Colonic mucosa (tissue), 4 donors: ENCODE measurements around the gene WNT5A. TPM values are rescaled to one million over a fixed set of nuclear protein-coding genes. Genes with fewer than 3 reads are reported as not detected.
A peak's percentile ranks its signal among the peaks of the same experiment; 100 is the strongest.
"Not testable (repeated sequence)": the region's sequence is repeated elsewhere in the genome, so short reads cannot be mapped to it uniquely, and the experiment has no call there.

Experiments
- DNase-seq: peaks from one replicate; pipeline ENCODE4 v3.0.0-alpha.2; 2020
- H3K27ac ChIP-seq: fragments of 200-600 bp; one replicate; pipeline ENCODE4 v1.8.0; 2021
- H3K27me3 ChIP-seq: fragments of 200-600 bp; one replicate; pipeline ENCODE4 v1.8.0; 2021
- H3K36me3 ChIP-seq: fragments of 200-600 bp; one replicate; pipeline ENCODE4 v1.8.0; 2021
- H3K4me1 ChIP-seq: fragments of 200-600 bp; one replicate; pipeline ENCODE4 v1.8.0; 2021; ENCODE audit warnings: mild to moderate bottlenecking
- H3K4me3 ChIP-seq: fragments of 200-600 bp; one replicate; pipeline ENCODE4 v1.8.0; 2021
- H3K9ac ChIP-seq, 2 donors: one replicate each; pipeline ENCODE4 v1.7.0; 2013; ENCODE audit warnings: control low read depth in 2 of 2, low read depth in 2 of 2, low read length in 2 of 2
- H3K9me3 ChIP-seq: fragments of 200-600 bp; one replicate; pipeline ENCODE4 v1.8.0; 2021
- intact Hi-C: fragments of 100-400 bp; cut with DNase I; formaldehyde crosslinking; loops from one replicate; pipeline ENCODE4 v1.14.1; 2022
- total RNA-seq, 2 donors: library from RNA; stranded (reverse); fragmentation: NEBNext Ultra II Directional in 1 of 2; extraction: Animal tissue kit (Norgen Biotek cat#: 25700) in 1 of 2; gene quantifications; one replicate each; pipeline ENCODE4 v1.2.1, GENCODE V29; 2021
- TF ChIP-seq, protein P1 (sequence below): fragments of 200-600 bp; IDR thresholded peaks from one replicate; pipeline ENCODE4 v1.8.0; 2022; ENCODE audit warnings: antibody characterized with exemption, mild to moderate bottlenecking
- donor health status: healthy.
- donor health status: DM: no; HTN: no; CAD: no.
- donor health status: DM: no; HTN: no; CAD: no.

The WNT5A gene
- total RNA-seq, 2 donors from 2014 or later, result 3.9 to 7.2 TPM

DNA sequence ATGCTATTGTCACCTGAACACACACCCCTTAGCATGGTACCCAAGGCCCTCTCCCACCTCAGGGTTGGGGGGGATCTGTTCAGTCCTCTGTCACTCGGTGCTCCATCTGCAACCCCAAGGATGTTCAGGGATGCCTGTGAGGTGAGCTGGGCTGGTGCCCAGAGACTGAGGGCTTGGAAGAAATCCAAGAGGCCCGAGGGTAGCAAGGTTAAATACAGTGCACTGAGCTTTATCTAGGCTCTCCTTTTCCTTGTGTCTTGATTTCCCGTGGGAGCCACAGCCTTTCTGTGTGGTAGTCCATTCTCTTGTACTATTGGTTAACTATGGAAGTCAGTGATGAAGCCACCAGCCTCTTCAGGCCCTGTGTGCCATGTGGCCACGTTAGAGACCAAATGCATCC lies 18.7 kb upstream of the WNT5A start:
- Histone ChIP-seq H3K27me3 (no peaks in the 10 kb centered on the region), H3K4me3 (no peak overlapping the region), H3K9ac (no peak overlapping the region), H3K27ac (no peak overlapping the region), H3K9me3 (no peaks in the 10 kb centered on the region), H3K36me3 (no peaks in the 10 kb centered on the region), H3K4me1 (no peaks in the 10 kb centered on the region)
- no peak for DNase-seq
- TF ChIP-seq, protein P1, sequence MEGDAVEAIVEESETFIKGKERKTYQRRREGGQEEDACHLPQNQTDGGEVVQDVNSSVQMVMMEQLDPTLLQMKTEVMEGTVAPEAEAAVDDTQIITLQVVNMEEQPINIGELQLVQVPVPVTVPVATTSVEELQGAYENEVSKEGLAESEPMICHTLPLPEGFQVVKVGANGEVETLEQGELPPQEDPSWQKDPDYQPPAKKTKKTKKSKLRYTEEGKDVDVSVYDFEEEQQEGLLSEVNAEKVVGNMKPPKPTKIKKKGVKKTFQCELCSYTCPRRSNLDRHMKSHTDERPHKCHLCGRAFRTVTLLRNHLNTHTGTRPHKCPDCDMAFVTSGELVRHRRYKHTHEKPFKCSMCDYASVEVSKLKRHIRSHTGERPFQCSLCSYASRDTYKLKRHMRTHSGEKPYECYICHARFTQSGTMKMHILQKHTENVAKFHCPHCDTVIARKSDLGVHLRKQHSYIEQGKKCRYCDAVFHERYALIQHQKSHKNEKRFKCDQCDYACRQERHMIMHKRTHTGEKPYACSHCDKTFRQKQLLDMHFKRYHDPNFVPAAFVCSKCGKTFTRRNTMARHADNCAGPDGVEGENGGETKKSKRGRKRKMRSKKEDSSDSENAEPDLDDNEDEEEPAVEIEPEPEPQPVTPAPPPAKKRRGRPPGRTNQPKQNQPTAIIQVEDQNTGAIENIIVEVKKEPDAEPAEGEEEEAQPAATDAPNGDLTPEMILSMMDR, result no peak
- intact Hi-C loops, result no loop called here

DNA sequence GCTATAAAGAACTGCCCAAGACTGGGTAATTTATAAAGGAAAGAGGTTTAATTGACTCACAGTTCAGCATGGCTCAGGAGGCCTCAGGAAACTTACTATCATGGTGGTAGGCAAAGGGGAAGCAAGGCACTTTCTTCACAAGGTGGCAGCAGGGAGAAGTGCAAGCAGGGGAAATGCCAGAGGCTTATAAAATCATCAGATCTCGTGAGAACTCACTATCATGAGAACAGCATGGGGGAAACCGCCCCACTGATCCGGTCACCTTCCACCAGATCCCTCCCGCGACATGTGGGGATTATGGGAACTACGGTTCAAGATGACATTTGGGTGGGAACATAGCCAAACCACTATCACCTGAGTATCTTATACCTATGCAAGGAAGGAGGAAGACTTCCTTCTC lies 18.0 kb upstream of the WNT5A start:
- TF ChIP-seq, protein P1, result peak; percentile 27
- H3K9me3 ChIP-seq, H3K27ac ChIP-seq, H3K9ac ChIP-seq, H3K36me3 ChIP-seq, H3K4me3 ChIP-seq, H3K4me1 ChIP-seq, H3K27me3 ChIP-seq, intact Hi-C loops: not testable (repeated sequence)
- DNase-seq, result peak; percentile 52

DNA sequence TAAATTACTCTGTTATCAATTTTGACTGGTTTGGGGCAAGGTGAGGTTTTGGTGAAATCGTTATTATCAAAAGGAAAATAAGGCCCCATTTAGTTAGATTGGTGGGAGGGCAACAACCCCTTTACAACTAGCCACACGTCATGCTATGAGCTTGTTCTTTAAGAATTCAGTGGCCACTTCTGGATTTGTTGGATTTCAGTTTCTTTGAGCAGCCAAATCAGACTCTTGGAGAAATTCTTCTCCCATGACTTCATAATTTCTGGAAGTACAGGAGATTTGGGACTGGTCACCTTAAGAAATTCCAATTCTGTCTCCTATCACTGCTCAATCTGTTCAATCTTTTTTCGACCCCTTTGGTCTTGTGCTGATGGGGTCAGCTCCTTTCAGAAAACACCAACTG lies 14.8 kb upstream of the WNT5A start:
- no peak overlapping the region for H3K27ac ChIP-seq
- no peak overlapping the region for H3K9ac ChIP-seq
- TF ChIP-seq, protein P1, result no peak
- H3K36me3 ChIP-seq, result no peaks in the 10 kb centered on the region
- H3K4me1 ChIP-seq, result no peaks in the 10 kb centered on the region
- no peak for DNase-seq
- no peaks in the 10 kb centered on the region for H3K27me3 ChIP-seq
- no peak overlapping the region for H3K4me3 ChIP-seq
- intact Hi-C loops, result no loop called here
- no peaks in the 10 kb centered on the region for H3K9me3 ChIP-seq

DNA sequence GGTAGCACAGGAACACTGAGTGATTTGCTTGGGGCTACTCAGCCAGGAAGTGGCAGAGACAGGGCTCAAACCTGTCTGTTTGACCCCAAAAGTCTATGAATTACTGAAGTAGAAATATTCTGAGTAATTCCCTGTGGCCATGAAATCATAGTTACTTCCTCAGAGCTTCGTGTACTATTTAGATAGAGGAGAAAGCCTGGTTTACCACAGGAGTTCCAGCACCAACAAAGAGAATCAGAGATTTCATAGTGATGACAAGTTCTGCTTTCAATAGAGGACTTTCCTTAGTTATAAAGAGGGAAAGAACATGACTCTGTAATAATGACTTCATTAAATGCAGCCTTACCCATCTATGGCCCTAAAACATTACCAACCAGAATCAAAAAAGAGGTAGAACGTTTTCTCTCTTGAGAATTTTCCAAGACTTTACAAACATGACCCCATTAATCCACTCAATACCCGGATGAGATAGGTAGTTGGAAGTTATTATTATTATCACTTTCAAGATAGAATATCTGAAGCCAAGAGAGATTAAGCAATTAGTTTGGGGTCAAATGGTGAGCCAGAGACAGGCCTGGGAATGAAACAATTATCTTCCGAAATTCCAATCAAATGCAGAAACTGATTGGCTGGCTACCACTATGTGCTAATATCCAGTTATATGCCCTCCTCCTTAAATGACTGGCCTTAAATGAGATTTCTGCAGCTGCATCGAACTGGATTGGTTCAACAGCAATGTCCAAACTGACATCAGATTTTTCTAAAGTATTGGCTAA lies 13.6 kb upstream of the WNT5A start:
- H3K9ac ChIP-seq, result no peak overlapping the region
- H3K27me3 ChIP-seq, result no peaks in the 10 kb centered on the region
- no peak overlapping the region for H3K4me3 ChIP-seq
- H3K4me1 ChIP-seq, result no peaks in the 10 kb centered on the region
- TF ChIP-seq, protein P1, result no peak
- no peak overlapping the region for H3K27ac ChIP-seq
- intact Hi-C loops, result no loop called here
- H3K9me3 ChIP-seq, result no peaks in the 10 kb centered on the region
- H3K36me3 ChIP-seq, result no peaks in the 10 kb centered on the region
- DNase-seq, result no peak

DNA sequence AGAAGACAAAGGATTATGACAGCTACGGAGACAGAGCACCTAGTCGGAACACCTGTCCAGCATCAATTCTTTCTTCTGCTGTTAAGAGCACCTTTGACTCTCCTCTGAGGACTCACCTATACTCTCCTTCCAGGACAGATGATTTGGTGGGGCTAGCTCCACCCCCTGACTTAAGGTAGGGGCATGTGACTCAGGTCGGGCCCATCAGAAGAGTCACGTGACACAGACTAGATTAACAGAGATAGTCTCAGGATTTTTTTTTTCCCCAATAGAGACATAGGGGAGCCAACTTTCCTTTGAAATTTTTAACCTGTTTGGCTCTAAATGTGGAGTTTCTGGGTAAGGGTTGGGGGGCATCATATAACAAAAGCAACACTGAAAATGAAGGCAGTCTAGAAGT lies 11.4 kb upstream of the WNT5A start:
- Histone ChIP-seq H3K36me3 (no peaks in the 10 kb centered on the region), H3K9me3 (no peaks in the 10 kb centered on the region), H3K9ac (no peak overlapping the region), H3K4me1 (no peaks in the 10 kb centered on the region), H3K4me3 (no peak overlapping the region), H3K27ac (no peak overlapping the region), H3K27me3 (no peaks in the 10 kb centered on the region)
- DNase-seq, result no peak
- TF ChIP-seq, protein P1, result no peak
- intact Hi-C loops, result no loop called here
